DND-41 (cell line): Measurements from ENCODE around the gene RAPGEF5.

Experiments
- ATAC-seq: fragments of 200-7000 bp; cut with Tn5 transposase; 3 replicates; pipeline ENCODE4 v1.9.1; 2021; ENCODE audit warnings: low read depth; ENCODE audit not compliant: insufficient read depth
- DNase-seq: peaks from one replicate; pipeline ENCODE4 v3.0.0-alpha.2; 2020
- H2AFZ ChIP-seq: 2 replicates; pipeline ENCODE4 v1.6.0; 2012; ENCODE audit warnings: low read depth, low read length
- H3K27ac ChIP-seq: 2 replicates; pipeline ENCODE4 v1.5.1; 2012; ENCODE audit warnings: low read length, inconsistent platforms
- H3K27me3 ChIP-seq: fragments of 200-600 bp; sonication (generic); 2 replicates; pipeline ENCODE4 v1.6.0; 2012; ENCODE audit warnings: low read length, mild to moderate bottlenecking, inconsistent platforms; ENCODE audit not compliant: insufficient read depth, poor library complexity
- H3K36me3 ChIP-seq: 2 replicates; pipeline ENCODE4 v1.5.1; 2012; ENCODE audit warnings: low read length, inconsistent platforms; ENCODE audit not compliant: insufficient read depth
- H3K4me1 ChIP-seq: 2 replicates; pipeline ENCODE4 v1.5.1; 2012; ENCODE audit warnings: mild to moderate bottlenecking, low read length; ENCODE audit not compliant: insufficient read depth
- H3K4me2 ChIP-seq: 2 replicates; pipeline ENCODE4 v1.6.0; 2012; ENCODE audit warnings: mild to moderate bottlenecking, moderate library complexity, low read length, inconsistent platforms; ENCODE audit not compliant: insufficient read depth
- H3K4me3 ChIP-seq, 2 experiments: fragments of 200-600 bp in 1 of 2; shearing (Covaris generic) in 1 of 2; 2 replicates each; pipeline ENCODE4 v1.5.1; 2012 to 2016; ENCODE audit warnings: inconsistent platforms in 2 of 2, low read length in 2 of 2, mild to moderate bottlenecking in 2 of 2, low read depth in 1 of 2, moderate library complexity in 1 of 2
- H3K79me2 ChIP-seq: 2 replicates; pipeline ENCODE4 v1.6.0; 2012; ENCODE audit warnings: low read length, inconsistent platforms; ENCODE audit not compliant: insufficient read depth
- H3K9ac ChIP-seq: 2 replicates; pipeline ENCODE4 v1.6.0; 2012; ENCODE audit warnings: low read depth, mild to moderate bottlenecking, inconsistent platforms, low read length, moderate library complexity
- H3K9me3 ChIP-seq: 2 replicates; pipeline ENCODE4 v1.5.1; 2012; ENCODE audit warnings: low read length, moderate library complexity, mild to moderate bottlenecking, inconsistent platforms; ENCODE audit not compliant: insufficient read depth, severe bottlenecking
- H4K20me1 ChIP-seq: 2 replicates; pipeline ENCODE4 v1.6.0; 2012; ENCODE audit warnings: low read length; ENCODE audit not compliant: insufficient read depth
- CTCF ChIP-seq: IDR thresholded peaks from 2 replicates; pipeline ENCODE4 v1.5.1; 2012; ENCODE audit warnings: borderline replicate concordance, low read length, moderate library complexity, mild to moderate bottlenecking; ENCODE audit not compliant: poor library complexity, severe bottlenecking; ENCODE audit errors: extremely low read depth
- EZH2 ChIP-seq: IDR thresholded peaks from 3 replicates; pipeline ENCODE4 v1.6.1; 2012; ENCODE audit warnings: borderline replicate concordance, low read depth, mild to moderate bottlenecking, moderate library complexity, low read length, inconsistent platforms; ENCODE audit not compliant: severe bottlenecking

Gene RAPGEF5

GRCh38 chr7:22385326-22385725 lies 28.4 kb upstream of the RAPGEF5 start:
- H3K27me3 ChIP-seq = no peaks in the 10 kb centered on the region
- H3K36me3 ChIP-seq = no peaks in the 10 kb centered on the region
- peak overlapping the region; percentile 57 for H3K27ac ChIP-seq
- no peak overlapping the region for H3K4me3 ChIP-seq
- no peak overlapping the region for H3K9ac ChIP-seq
- DNase-seq = no peak
- H2AFZ ChIP-seq = peak overlapping the region; percentile 13; the same call in 1 of the 2 replicates
- ATAC-seq = 0 out of 3 replicates have a peak, but pooled peaks have one; percentile 10
- TF ChIP-seq CTCF (no peak), EZH2 (no peak)
- peaks cover 53% of the 10 kb centered on the region for H3K4me1 ChIP-seq
- H3K9me3 ChIP-seq = no peaks in the 10 kb centered on the region
- no peaks in the 10 kb centered on the region for H3K79me2 ChIP-seq
- H3K4me2 ChIP-seq = no peak overlapping the region
- no peaks in the 10 kb centered on the region for H4K20me1 ChIP-seq

- Histone ChIP-seq H3K4me1 (peaks cover 38% of the 10 kb centered on the region), H2AFZ (no peak overlapping the region), H3K9ac (no peak overlapping the region), H4K20me1 (no peaks in the 10 kb centered on the region), H3K9me3 (no peaks in the 10 kb centered on the region), H3K4me2 (no peak overlapping the region), H3K27ac (no peak overlapping the region), H3K79me2 (no peaks in the 10 kb centered on the region), H3K36me3 (no peaks in the 10 kb centered on the region), H3K4me3 (no peak overlapping the region), H3K27me3 (no peaks in the 10 kb centered on the region)
- ATAC-seq (no peak), DNase-seq (no peak)
- no peak for TF ChIP-seq CTCF
- no peak for TF ChIP-seq EZH2
Measured at GRCh38 chr7:22380333-22380732, 23.4 kb upstream of the RAPGEF5 start.

GRCh38 chr7:22378199-22378980 lies 21.4 kb upstream of the RAPGEF5 start:
- Histone ChIP-seq H3K36me3 (no peaks in the 10 kb centered on the region), H3K27me3 (no peaks in the 10 kb centered on the region), H2AFZ (no peak overlapping the region), H3K27ac (no peak overlapping the region), H3K9ac (no peak overlapping the region), H3K9me3 (no peaks in the 10 kb centered on the region), H3K4me2 (no peak overlapping the region), H4K20me1 (no peaks in the 10 kb centered on the region), H3K4me3 (no peak overlapping the region), H3K79me2 (no peaks in the 10 kb centered on the region), H3K4me1 (peaks cover 18% of the 10 kb centered on the region)
- ATAC-seq (no peak), DNase-seq (no peak)
- TF ChIP-seq EZH2 (no peak), CTCF (no peak)

- ATAC-seq = no peak
- no peak for TF ChIP-seq EZH2
- no peak for TF ChIP-seq CTCF
- Histone ChIP-seq H3K4me1 (peaks cover 12% of the 10 kb centered on the region), H3K9ac (no peak overlapping the region), H3K27me3 (no peaks in the 10 kb centered on the region), H3K4me2 (no peak overlapping the region), H3K9me3 (no peaks in the 10 kb centered on the region), H2AFZ (no peak overlapping the region), H3K27ac (no peak overlapping the region), H3K36me3 (no peaks in the 10 kb centered on the region), H4K20me1 (no peaks in the 10 kb centered on the region), H3K79me2 (no peaks in the 10 kb centered on the region), H3K4me3 (no peak overlapping the region)
- DNase-seq = no peak
Measured at GRCh38 chr7:22377703-22378102, 20.7 kb upstream of the RAPGEF5 start.
